SH-SY5Y (cell line): ENCODE data around the gene GOLT1B.

Source experiments
- GATA2 ChIP-seq: IDR thresholded peaks from 2 replicates; pipeline ENCODE4 v1.6.1; 2011; ENCODE audit warnings: mild to moderate bottlenecking, low read depth, low read length
- GATA3 ChIP-seq: IDR thresholded peaks from 2 replicates; pipeline ENCODE4 v1.6.1; 2011; ENCODE audit warnings: low read depth, mild to moderate bottlenecking, low read length, moderate library complexity

DNA sequence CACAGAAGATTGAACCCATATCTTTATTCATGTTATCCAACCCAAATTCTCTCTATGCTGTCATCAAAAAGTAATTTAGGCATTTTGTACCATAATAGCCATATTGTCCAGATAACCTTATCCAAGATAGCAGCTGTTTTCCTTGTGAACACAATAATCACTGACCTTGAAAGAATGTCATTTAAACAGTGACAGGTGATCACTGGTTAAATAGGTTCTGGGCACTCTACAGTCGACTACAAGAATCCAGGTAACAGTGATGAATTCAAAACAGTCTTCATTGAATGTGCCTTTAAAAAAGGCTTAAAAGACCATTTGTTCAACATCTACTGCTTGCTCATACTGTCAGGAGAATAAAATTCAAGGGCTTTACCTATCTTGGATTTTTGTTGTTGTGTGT lies 20.0 kb downstream of the GOLT1B start:
- TF ChIP-seq GATA3 = no peak
- TF ChIP-seq GATA2 = no peak
